H9 (cell line): ENCODE results near the gene SSTR3. TPM values are rescaled to one million over a fixed set of nuclear protein-coding genes. Genes with fewer than 3 reads are reported as not detected.

Source experiments
- DNase-seq: peaks from one replicate; pipeline ENCODE4 v3.0.0-alpha.2; 2017
- H2AFZ ChIP-seq: one replicate; pipeline ENCODE4 v1.6.1; 2013; ENCODE audit warnings: mild to moderate bottlenecking, low read length, control low read depth, moderate library complexity
- H2AK5ac ChIP-seq: 2 replicates; pipeline ENCODE4 v1.6.1; 2013; ENCODE audit warnings: low read length, control low read depth, mixed read lengths; ENCODE audit not compliant: insufficient read length
- H2BK120ac ChIP-seq: one replicate; pipeline ENCODE4 v1.6.1; 2013; ENCODE audit warnings: low read depth, mild to moderate bottlenecking, low read length, control low read depth, inconsistent platforms; ENCODE audit not compliant: poor library complexity, severe bottlenecking
- H2BK12ac ChIP-seq: 2 replicates; pipeline ENCODE4 v1.6.1; 2013; ENCODE audit warnings: low read length, control low read depth, mixed read lengths, low read depth; ENCODE audit not compliant: insufficient read length
- H2BK15ac ChIP-seq: 2 replicates; pipeline ENCODE4 v1.6.1; 2013; ENCODE audit warnings: low read depth, low read length, control low read depth
- H2BK20ac ChIP-seq: one replicate; pipeline ENCODE4 v1.6.1; 2013; ENCODE audit warnings: low read depth, mild to moderate bottlenecking, low read length, control low read depth, inconsistent platforms; ENCODE audit not compliant: poor library complexity, severe bottlenecking
- H2BK5ac ChIP-seq: 2 replicates; pipeline ENCODE4 v1.6.1; 2013; ENCODE audit warnings: low read length, control low read depth, mixed read lengths; ENCODE audit not compliant: insufficient read length
- H3K14ac ChIP-seq: 2 replicates; pipeline ENCODE4 v1.6.1; 2013; ENCODE audit warnings: low read length, control low read depth; ENCODE audit not compliant: insufficient read depth
- H3K18ac ChIP-seq: 2 replicates; pipeline ENCODE4 v1.6.1; 2013; ENCODE audit warnings: low read depth, mild to moderate bottlenecking, mixed read lengths, low read length, control low read depth; ENCODE audit not compliant: insufficient read length
- H3K23ac ChIP-seq: 2 replicates; pipeline ENCODE4 v1.6.1; 2013; ENCODE audit warnings: low read length, control low read depth, mixed read lengths, low read depth; ENCODE audit not compliant: insufficient read length
- H3K23me2 ChIP-seq: 2 replicates; pipeline ENCODE4 v1.6.1; 2013; ENCODE audit warnings: low read depth, mild to moderate bottlenecking, mixed read lengths, low read length, control low read depth; ENCODE audit not compliant: insufficient read length, poor library complexity, severe bottlenecking
- H3K27ac ChIP-seq: 2 replicates; pipeline ENCODE4 v1.5.1; 2013; ENCODE audit warnings: low read length, control low read depth, mixed read lengths, low read depth; ENCODE audit not compliant: insufficient read length
- H3K27me3 ChIP-seq: 2 replicates; pipeline ENCODE4 v1.6.1; 2013; ENCODE audit warnings: low read length, control low read depth, inconsistent platforms; ENCODE audit not compliant: insufficient read depth
- H3K4ac ChIP-seq: 2 replicates; pipeline ENCODE4 v1.6.1; 2013; ENCODE audit warnings: low read depth, mild to moderate bottlenecking, control low read depth, inconsistent platforms, low read length, moderate library complexity
- H3K4me1 ChIP-seq: 2 replicates; pipeline ENCODE4 v1.6.1; 2013; ENCODE audit warnings: low read length, control low read depth, inconsistent platforms; ENCODE audit not compliant: insufficient read depth
- H3K4me2 ChIP-seq: 2 replicates; pipeline ENCODE4 v1.6.1; 2013; ENCODE audit warnings: low read length, control low read depth, mixed read lengths; ENCODE audit not compliant: insufficient read length, insufficient read depth
- H3K56ac ChIP-seq: 2 replicates; pipeline ENCODE4 v1.6.1; 2013; ENCODE audit warnings: low read depth, mild to moderate bottlenecking, mixed read lengths, low read length, control low read depth; ENCODE audit not compliant: insufficient read length
- H3K79me1 ChIP-seq: 2 replicates; pipeline ENCODE4 v1.6.1; 2013; ENCODE audit warnings: low read depth, mild to moderate bottlenecking, moderate library complexity, low read length, control low read depth, inconsistent platforms; ENCODE audit not compliant: insufficient read depth, poor library complexity, severe bottlenecking
- H3K79me2 ChIP-seq: 2 replicates; pipeline ENCODE4 v1.6.1; 2013; ENCODE audit warnings: low read length, control low read depth, inconsistent platforms; ENCODE audit not compliant: insufficient read depth
- H3K9ac ChIP-seq: 2 replicates; pipeline ENCODE4 v1.6.1; 2013; ENCODE audit warnings: low read length, control low read depth, mixed read lengths; ENCODE audit not compliant: insufficient read length; ENCODE audit errors: extremely low read depth
- H3K9me3 ChIP-seq: one replicate; pipeline ENCODE4 v1.6.1; 2013; ENCODE audit warnings: low read depth, low read length, inconsistent platforms; ENCODE audit not compliant: control insufficient read depth
- H3T11ph ChIP-seq: one replicate; pipeline ENCODE4 v1.6.1; 2013; ENCODE audit warnings: mild to moderate bottlenecking, low read length, control low read depth, inconsistent platforms
- H4K20me1 ChIP-seq: one replicate; pipeline ENCODE4 v1.6.1; 2013; ENCODE audit not compliant: control insufficient read depth, insufficient read length, insufficient read depth
- H4K5ac ChIP-seq: 2 replicates; pipeline ENCODE4 v1.6.1; 2013; ENCODE audit warnings: low read depth, mild to moderate bottlenecking, mixed read lengths, low read length, control low read depth; ENCODE audit not compliant: insufficient read length
- H4K8ac ChIP-seq: replicated peaks from 2 replicates; pipeline ENCODE4 v1.6.1; 2013; ENCODE audit warnings: low read length, control low read depth, mixed read lengths, low read depth; ENCODE audit not compliant: insufficient read length
- H4K91ac ChIP-seq: 2 replicates; pipeline ENCODE4 v1.6.1; 2013; ENCODE audit warnings: low read depth, mild to moderate bottlenecking, moderate library complexity, mixed read lengths, low read length, control low read depth; ENCODE audit not compliant: insufficient read length
- H3K27ac Mint-ChIP-seq, 3 experiments: 2 replicates in 2 of 3; 3 replicates in 1 of 3; pipeline ENCODE4 v1.8.0; 2020 to 2021; ENCODE audit warnings: mixed read lengths in 3 of 3, mild to moderate bottlenecking in 1 of 3, moderate library complexity in 1 of 3
- H3K27me3 Mint-ChIP-seq: 2 replicates; pipeline ENCODE4 v1.8.0; 2021; ENCODE audit warnings: low read depth, mild to moderate bottlenecking, moderate library complexity, mixed read lengths
- H3K36me3 Mint-ChIP-seq, 3 experiments: 2 replicates in 2 of 3; 3 replicates in 1 of 3; pipeline ENCODE4 v1.8.0; 2020 to 2021; ENCODE audit warnings: low read depth in 3 of 3, mixed read lengths in 3 of 3; ENCODE audit not compliant: insufficient read depth in 1 of 3
- H3K4me1 Mint-ChIP-seq, 2 experiments: 2 replicates each; pipeline ENCODE4 v1.8.0; 2020; ENCODE audit warnings: mixed read lengths in 2 of 2
- H3K4me3 Mint-ChIP-seq, 2 experiments: 2 replicates in 1 of 2; 3 replicates in 1 of 2; pipeline ENCODE4 v1.8.0; 2020 to 2021; ENCODE audit warnings: mild to moderate bottlenecking in 2 of 2, mixed read lengths in 2 of 2, moderate library complexity in 1 of 2
- H3K9me3 Mint-ChIP-seq, 2 experiments: 2 replicates in 1 of 2; 3 replicates in 1 of 2; pipeline ENCODE4 v1.8.0; 2020; ENCODE audit warnings: mild to moderate bottlenecking in 2 of 2, mixed read lengths in 2 of 2, moderate library complexity in 1 of 2
- CTCF ChIP-seq: fragments of 200-600 bp; sonication (generic); conservative IDR thresholded peaks from 3 replicates; pipeline ENCODE4 v1.8.0; 2021; ENCODE audit warnings: antibody characterized with exemption, mild to moderate bottlenecking
- WGBS: extraction: QIAGEN DNeasy Blood & Tissue Kit; methylation state at CpG from one replicate; pipeline ENCODE4 v1.1.7; 2013; ENCODE audit warnings: missing lambda C conversion rate, low lambda C conversion rate, mixed read lengths; ENCODE audit not compliant: insufficient read length; ENCODE audit errors: extremely low coverage; 5-methylcytosine and 5-hydroxymethylcytosine counted together
- total RNA-seq: library from RNA; stranded (reverse); gene quantifications from 2 replicates; pipeline ENCODE4 v1.2.1, GENCODE V29; 2021

Gene SSTR3
- total RNA-seq, 1 experiment from 2014 or later, result 0.68 TPM

GRCh38 chr22:37180531-37181231 lies 31.6 kb downstream of the SSTR3 start:
- peak overlapping the region; percentile 44 to 87 (median 84); a peak in 4 of 7 replicates for H3K27ac Mint-ChIP-seq
- no peaks in the 10 kb centered on the region for H3K27me3 ChIP-seq
- H3K36me3 Mint-ChIP-seq, result no peaks in the 10 kb centered on the region; a peak in 1 of 7 replicates
- no peak overlapping the region for H2AFZ ChIP-seq
- H3K14ac ChIP-seq, result no peak overlapping the region; the same call in 1 of the 2 replicates
- H3K27me3 Mint-ChIP-seq, result peaks cover 18% of the 10 kb centered on the region
- H3K23me2 ChIP-seq, result no peaks in the 10 kb centered on the region
- H3K4me2 ChIP-seq, result no peak overlapping the region
- H3K4me1 Mint-ChIP-seq, result peaks cover 18 to 38% of the 10 kb centered on the region in 2 experiments
- H3K4me1 ChIP-seq, result no peaks in the 10 kb centered on the region
- no peaks in the 10 kb centered on the region for H4K20me1 ChIP-seq
- H3K4me3 Mint-ChIP-seq, result 0 out of 5 replicates have a peak overlapping the region, but pooled peaks of 1 of the 2 experiments have one; percentile 32
- no peak overlapping the region for H4K91ac ChIP-seq
- no peak overlapping the region for H3K9ac ChIP-seq
- H3K56ac ChIP-seq, result no peak overlapping the region
- H2AK5ac ChIP-seq, result no peak overlapping the region
- no peak overlapping the region for H2BK120ac ChIP-seq
- H2BK5ac ChIP-seq, result no peak overlapping the region
- no peak overlapping the region for H3K27ac ChIP-seq
- no peak overlapping the region for H2BK20ac ChIP-seq
- no peak for TF ChIP-seq CTCF
- H2BK12ac ChIP-seq, result no peak overlapping the region
- no peak overlapping the region for H3T11ph ChIP-seq
- no peak overlapping the region for H3K23ac ChIP-seq
- H2BK15ac ChIP-seq, result no peak overlapping the region
- no peak for DNase-seq
- H3K4ac ChIP-seq, result no peak overlapping the region
- no peaks in the 10 kb centered on the region for H3K79me2 ChIP-seq
- no peaks in the 10 kb centered on the region for H3K9me3 ChIP-seq
- no CpG with 5 or more reads among the region's 15 CpGs for WGBS
- no peak overlapping the region for H3K18ac ChIP-seq
- H3K9me3 Mint-ChIP-seq, result no peaks in the 10 kb centered on the region; a peak in 1 of 5 replicates
- H4K5ac ChIP-seq, result no peak overlapping the region
- H4K8ac ChIP-seq, result no peak overlapping the region
- H3K79me1 ChIP-seq, result no peaks in the 10 kb centered on the region
